Calu3 (cell line): ENCODE results near the gene NCOA7. TPM values are rescaled to one million over a fixed set of nuclear protein-coding genes. Genes with fewer than 3 reads are reported as not detected.

ENCODE experiments used
- BruUV-seq: library from RNA; stranded (reverse); fragments of 400-500 nt; replicated peaks from 2 replicates; lab custom pipeline; 2021; lab: Mats Ljungman, UMichigan
- CTCF ChIA-PET: fragments of 300-600 bp; sonication (Branson Sonifier 250); formaldehyde crosslinking; loops from one replicate; lab custom pipeline; 2022; ENCODE audit warnings: antibody characterized with exemption; lab: Charles Lee
- DNase-seq: peaks from one replicate; pipeline ENCODE4 v3.0.0; 2022
- H3K27ac Mint-ChIP-seq: one replicate; pipeline ENCODE4 v1.8.0; 2022; ENCODE audit warnings: mixed read lengths; ENCODE audit not compliant: unreplicated experiment
- H3K27me3 Mint-ChIP-seq: one replicate; pipeline ENCODE4 v1.8.0; 2022; ENCODE audit warnings: mixed read lengths; ENCODE audit not compliant: unreplicated experiment
- H3K36me3 Mint-ChIP-seq: one replicate; pipeline ENCODE4 v1.8.0; 2022; ENCODE audit warnings: mild to moderate bottlenecking, moderate library complexity, mixed read lengths; ENCODE audit not compliant: insufficient read depth, unreplicated experiment
- H3K4me1 Mint-ChIP-seq: one replicate; pipeline ENCODE4 v1.8.0; 2022; ENCODE audit warnings: mild to moderate bottlenecking, low read depth, mixed read lengths; ENCODE audit not compliant: unreplicated experiment
- H3K4me3 Mint-ChIP-seq: one replicate; pipeline ENCODE4 v1.8.0; 2022; ENCODE audit warnings: mild to moderate bottlenecking, low read depth, moderate library complexity, mixed read lengths; ENCODE audit not compliant: unreplicated experiment
- H3K9me3 Mint-ChIP-seq: one replicate; pipeline ENCODE4 v1.8.0; 2022; ENCODE audit warnings: low read depth, mixed read lengths; ENCODE audit not compliant: unreplicated experiment
- intact Hi-C: fragments of 100-400 bp; cut with micrococcal nuclease; formaldehyde crosslinking; loops from one replicate; pipeline ENCODE4 v1.10.0; 2022; ENCODE audit not compliant: unreplicated experiment
- total RNA-seq: library from RNA; stranded (reverse); gene quantifications from 2 replicates; pipeline ENCODE4 v1.2.3, GENCODE V29; 2022
- TF ChIP-seq, protein P1 (sequence below): fragments of 200-600 bp; IDR thresholded peaks from one replicate; pipeline ENCODE4 v1.8.0; 2022; ENCODE audit warnings: antibody characterized with exemption; ENCODE audit not compliant: unreplicated experiment

NCOA7 gene
- total RNA-seq, 1 experiment from 2014 or later, result 102 TPM

DNA sequence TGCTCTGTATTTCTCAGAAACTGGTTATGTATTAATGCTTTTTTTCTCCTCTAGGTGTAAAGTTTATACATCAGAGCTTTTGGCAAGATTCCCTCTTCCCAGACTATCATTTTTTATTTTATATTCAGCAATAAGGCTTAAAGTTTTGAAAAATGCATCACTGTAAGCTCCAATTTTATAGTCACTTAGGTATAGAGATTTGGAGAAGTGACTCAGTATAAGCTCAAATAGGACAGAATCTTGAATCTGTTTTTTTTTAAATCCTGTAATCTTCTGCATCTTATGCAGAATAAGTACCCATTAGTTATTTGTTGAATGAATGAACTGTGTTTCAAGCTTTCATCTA lies 1.0 kb downstream of the NCOA7 start:
- TSS peak; percentile 21 for BruUV-seq
- peaks cover 29% of the 10 kb centered on the region for H3K36me3 Mint-ChIP-seq
- no peaks in the 10 kb centered on the region for H3K9me3 Mint-ChIP-seq
- H3K4me3 Mint-ChIP-seq, result peak overlapping the region; percentile 78
- no peaks in the 10 kb centered on the region for H3K27me3 Mint-ChIP-seq
- H3K27ac Mint-ChIP-seq, result peak overlapping the region; percentile 54
- H3K4me1 Mint-ChIP-seq, result peaks cover 28% of the 10 kb centered on the region
- no peak for DNase-seq
- intact Hi-C loops, result loop anchor here (2.0 to 5.0 kb wide), 2 partner anchors 76 to 165 kb away; partner anchors contain the start of gene HINT3
- CTCF ChIA-PET, result interaction anchor here (0.7 to 2.0 kb wide), 5 partner anchors 16 to 164 kb away, joined by 3 to 5 read pairs (median 3); no protein-coding TSS in a partner anchor
- TF ChIP-seq, protein P1, sequence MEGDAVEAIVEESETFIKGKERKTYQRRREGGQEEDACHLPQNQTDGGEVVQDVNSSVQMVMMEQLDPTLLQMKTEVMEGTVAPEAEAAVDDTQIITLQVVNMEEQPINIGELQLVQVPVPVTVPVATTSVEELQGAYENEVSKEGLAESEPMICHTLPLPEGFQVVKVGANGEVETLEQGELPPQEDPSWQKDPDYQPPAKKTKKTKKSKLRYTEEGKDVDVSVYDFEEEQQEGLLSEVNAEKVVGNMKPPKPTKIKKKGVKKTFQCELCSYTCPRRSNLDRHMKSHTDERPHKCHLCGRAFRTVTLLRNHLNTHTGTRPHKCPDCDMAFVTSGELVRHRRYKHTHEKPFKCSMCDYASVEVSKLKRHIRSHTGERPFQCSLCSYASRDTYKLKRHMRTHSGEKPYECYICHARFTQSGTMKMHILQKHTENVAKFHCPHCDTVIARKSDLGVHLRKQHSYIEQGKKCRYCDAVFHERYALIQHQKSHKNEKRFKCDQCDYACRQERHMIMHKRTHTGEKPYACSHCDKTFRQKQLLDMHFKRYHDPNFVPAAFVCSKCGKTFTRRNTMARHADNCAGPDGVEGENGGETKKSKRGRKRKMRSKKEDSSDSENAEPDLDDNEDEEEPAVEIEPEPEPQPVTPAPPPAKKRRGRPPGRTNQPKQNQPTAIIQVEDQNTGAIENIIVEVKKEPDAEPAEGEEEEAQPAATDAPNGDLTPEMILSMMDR, result no peak

DNA sequence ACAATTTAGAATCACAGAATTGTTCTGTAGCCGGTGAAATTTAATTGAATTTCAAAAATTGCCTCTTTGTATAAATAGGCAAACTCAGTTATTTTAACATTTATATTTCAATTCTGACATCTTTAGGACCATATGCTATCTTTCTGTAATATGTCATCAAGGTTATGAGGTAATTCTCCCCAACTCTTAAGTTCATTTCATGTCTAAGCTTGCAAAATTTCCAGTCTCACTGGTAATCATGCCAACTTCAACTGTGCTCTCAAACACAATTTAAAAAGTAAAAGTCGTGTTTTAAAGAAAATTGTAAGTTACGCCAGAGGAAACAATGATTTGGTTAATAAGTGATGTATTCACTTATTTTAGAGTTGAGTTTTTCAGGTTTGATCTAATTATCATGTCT lies 1.4 kb downstream of the NCOA7 start:
- DNase-seq, result no peak
- peak overlapping the region; percentile 78 for H3K4me3 Mint-ChIP-seq
- TF ChIP-seq, protein P1, result no peak
- intact Hi-C loops, result loop anchor here (5.0 kb wide), 1 partner anchor 75 kb away; no protein-coding TSS in a partner anchor
- CTCF ChIA-PET, result interaction anchor here (0.7 to 1.2 kb wide), 2 partner anchors 43 to 66 kb away, joined by 3 read pairs; no protein-coding TSS in a partner anchor
- BruUV-seq, result no TSS peak
- H3K36me3 Mint-ChIP-seq, result peaks cover 29% of the 10 kb centered on the region
- H3K27ac Mint-ChIP-seq, result no peak overlapping the region
- H3K9me3 Mint-ChIP-seq, result no peaks in the 10 kb centered on the region
- no peaks in the 10 kb centered on the region for H3K27me3 Mint-ChIP-seq
- H3K4me1 Mint-ChIP-seq, result peaks cover 28% of the 10 kb centered on the region

DNA sequence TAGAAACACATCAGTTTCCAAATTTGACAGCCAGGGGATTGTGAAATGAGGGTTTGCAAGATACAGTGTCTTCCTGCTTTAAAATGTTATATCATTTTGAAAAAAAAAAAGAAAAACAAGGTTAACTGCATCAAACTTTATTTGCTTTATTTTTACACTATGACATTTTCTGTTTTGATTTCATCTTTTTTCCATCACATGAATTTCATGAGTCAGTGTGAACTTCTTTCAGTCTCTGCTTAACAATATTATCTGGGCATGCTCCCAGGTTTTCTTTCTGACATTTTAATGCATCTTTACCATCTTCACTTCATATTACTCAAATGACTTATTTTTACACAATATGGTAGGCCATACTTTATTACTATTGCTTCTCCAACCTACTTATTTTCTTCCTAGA lies 1.9 kb downstream of the NCOA7 start:
- no peaks in the 10 kb centered on the region for H3K9me3 Mint-ChIP-seq

DNA sequence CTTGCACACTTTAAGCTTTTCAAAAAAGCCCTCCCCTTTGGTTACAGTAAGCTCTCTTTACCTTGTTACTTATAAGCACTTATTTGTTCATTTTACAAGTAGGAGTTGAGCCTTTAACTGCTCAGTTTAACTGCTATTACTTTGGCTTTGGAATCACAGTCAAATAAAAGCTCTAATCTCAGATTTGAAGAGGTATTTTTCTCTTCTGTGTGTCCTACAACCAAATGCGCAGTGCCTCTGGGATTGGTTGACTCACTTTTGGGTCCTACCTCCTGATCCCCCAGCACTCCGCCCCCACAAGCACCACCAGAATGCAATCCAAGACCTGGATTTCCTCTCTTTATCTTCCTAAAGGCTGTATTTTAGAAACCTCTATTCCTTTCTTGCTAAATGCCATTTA lies 2.5 kb downstream of the NCOA7 start:
- intact Hi-C loops, result loop anchor here (5.0 kb wide), 1 partner anchor 74 kb away; no protein-coding TSS in a partner anchor
- DNase-seq, result no peak
- Mint-ChIP-seq H3K36me3 (peaks cover 29% of the 10 kb centered on the region), H3K4me1 (peaks cover 28% of the 10 kb centered on the region), H3K9me3 (no peaks in the 10 kb centered on the region), H3K27ac (peak overlapping the region; percentile 55), H3K4me3 (peak overlapping the region; percentile 78), H3K27me3 (no peaks in the 10 kb centered on the region)
- TF ChIP-seq, protein P1, result no peak
- CTCF ChIA-PET, result interaction anchor here (1.5 kb wide), 1 partner anchor 163 kb away, joined by 4 read pairs; the partner anchor contains the start of gene HINT3
- BruUV-seq, result no TSS peak

More for the DNA sequence above, 1.9 kb downstream of the NCOA7 start:
- BruUV-seq, result no TSS peak
- H3K27me3 Mint-ChIP-seq, result no peaks in the 10 kb centered on the region
- TF ChIP-seq, protein P1, result no peak
- intact Hi-C loops, result loop anchor here (5.0 kb wide), 1 partner anchor 75 kb away; no protein-coding TSS in a partner anchor
- H3K4me3 Mint-ChIP-seq, result peak overlapping the region; percentile 78
- H3K36me3 Mint-ChIP-seq, result peaks cover 29% of the 10 kb centered on the region
- H3K4me1 Mint-ChIP-seq, result peaks cover 28% of the 10 kb centered on the region
- CTCF ChIA-PET, result no interaction called here
- no peak for DNase-seq
- H3K27ac Mint-ChIP-seq, result peak overlapping the region; percentile 55
